ENCODE results near the gene KBTBD13.
A peak's percentile ranks its signal among the peaks of the same experiment; 100 is the strongest.

KBTBD13 gene

DNA sequence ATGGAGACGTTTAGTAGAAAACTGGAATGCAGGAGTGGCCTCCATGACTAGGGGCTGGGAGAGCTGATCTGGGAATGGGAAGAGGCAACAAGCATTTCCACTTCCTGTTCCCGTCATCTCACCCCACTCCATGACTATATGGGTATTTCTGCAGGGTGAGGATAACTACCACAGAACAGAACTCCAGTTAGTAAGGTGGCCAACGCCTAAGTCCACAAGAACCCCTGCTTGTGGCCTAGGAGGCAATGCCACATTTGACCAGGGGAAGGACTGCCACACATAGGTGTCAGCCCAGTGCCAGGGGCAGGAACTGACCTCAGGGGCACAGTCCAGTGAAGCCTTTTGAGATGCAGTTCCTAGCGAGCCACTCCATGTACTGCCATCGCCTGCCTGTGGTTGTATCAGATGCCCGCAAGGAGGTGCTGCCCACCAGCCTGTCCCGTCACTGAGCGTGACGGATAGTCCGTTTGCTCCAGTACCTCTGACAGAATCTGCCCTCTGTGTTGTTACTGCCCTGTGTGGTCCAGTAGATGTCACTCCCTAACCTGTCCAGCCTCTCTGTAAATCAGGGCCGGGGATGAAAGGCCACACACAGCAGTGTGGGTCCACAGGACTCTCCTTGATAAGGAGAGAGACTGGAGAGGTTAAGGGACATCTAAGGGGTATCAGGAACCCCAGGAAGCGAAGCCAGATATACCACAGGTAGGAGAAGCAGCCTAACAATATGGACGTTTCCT lies 43.6 kb upstream of the KBTBD13 start:
- H3K27ac ChIP-seq, result peak overlapping the region; percentile 24

DNA sequence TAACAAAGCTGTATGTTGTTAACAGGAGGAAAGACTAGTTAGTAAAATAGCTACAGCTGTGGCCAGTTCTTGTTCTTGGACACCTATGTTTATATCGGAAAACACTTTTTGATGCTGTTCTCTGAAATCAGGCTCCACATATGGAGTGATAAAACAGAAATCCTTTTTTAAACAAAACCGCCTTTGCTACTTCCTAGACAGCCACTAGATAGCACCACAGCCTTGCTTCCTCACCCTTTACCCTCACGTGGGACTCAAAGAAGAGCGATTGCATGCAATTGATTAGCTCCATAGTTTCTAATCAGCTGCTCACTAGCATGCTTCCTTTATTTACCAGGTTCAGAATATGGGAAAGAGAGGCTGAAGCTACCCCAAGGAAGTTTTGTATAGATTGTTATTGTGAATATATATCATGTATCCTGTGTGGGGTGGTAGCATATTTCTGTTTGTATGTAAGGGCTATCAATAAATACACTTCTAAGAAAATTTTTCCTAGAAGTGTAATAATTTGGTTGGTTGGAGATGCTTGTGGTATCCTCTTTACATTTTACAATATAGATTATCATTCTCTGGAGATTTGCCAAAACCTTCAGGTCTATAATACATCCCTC lies 42.8 kb upstream of the KBTBD13 start:
- TF ChIP-seq, protein P1, sequence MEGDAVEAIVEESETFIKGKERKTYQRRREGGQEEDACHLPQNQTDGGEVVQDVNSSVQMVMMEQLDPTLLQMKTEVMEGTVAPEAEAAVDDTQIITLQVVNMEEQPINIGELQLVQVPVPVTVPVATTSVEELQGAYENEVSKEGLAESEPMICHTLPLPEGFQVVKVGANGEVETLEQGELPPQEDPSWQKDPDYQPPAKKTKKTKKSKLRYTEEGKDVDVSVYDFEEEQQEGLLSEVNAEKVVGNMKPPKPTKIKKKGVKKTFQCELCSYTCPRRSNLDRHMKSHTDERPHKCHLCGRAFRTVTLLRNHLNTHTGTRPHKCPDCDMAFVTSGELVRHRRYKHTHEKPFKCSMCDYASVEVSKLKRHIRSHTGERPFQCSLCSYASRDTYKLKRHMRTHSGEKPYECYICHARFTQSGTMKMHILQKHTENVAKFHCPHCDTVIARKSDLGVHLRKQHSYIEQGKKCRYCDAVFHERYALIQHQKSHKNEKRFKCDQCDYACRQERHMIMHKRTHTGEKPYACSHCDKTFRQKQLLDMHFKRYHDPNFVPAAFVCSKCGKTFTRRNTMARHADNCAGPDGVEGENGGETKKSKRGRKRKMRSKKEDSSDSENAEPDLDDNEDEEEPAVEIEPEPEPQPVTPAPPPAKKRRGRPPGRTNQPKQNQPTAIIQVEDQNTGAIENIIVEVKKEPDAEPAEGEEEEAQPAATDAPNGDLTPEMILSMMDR (conservative IDR thresholded peaks at IDR 0.05), result peak; percentile 31
- peak overlapping the region; percentile 24 for H3K27ac ChIP-seq

More for the DNA sequence above, 43.6 kb upstream of the KBTBD13 start:
- TF ChIP-seq, protein P1 (conservative IDR thresholded peaks at IDR 0.05), result peak; percentile 84

DNA sequence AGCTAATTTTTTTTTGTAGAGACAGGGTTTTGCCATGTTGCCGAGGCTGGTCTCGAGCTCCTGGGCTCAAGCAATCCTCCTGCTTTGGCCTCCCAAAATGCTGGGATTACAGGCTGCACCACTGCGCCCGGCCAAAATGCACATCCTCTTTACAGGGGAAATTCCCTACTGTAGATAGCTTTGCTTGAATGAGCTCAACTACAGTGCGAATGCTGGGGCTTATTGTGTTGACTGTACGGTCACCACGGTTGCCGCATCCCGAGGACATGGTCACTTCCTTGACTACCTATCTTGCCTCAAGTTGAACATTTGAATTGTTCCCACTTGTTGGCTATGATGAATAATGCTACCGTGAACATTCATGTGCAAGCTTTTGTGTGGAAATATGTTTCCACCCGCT lies 41.8 kb upstream of the KBTBD13 start:
- H3K27ac ChIP-seq, result no peak overlapping the region
- TF ChIP-seq, protein P1 (conservative IDR thresholded peaks at IDR 0.05), result no peak

DNA sequence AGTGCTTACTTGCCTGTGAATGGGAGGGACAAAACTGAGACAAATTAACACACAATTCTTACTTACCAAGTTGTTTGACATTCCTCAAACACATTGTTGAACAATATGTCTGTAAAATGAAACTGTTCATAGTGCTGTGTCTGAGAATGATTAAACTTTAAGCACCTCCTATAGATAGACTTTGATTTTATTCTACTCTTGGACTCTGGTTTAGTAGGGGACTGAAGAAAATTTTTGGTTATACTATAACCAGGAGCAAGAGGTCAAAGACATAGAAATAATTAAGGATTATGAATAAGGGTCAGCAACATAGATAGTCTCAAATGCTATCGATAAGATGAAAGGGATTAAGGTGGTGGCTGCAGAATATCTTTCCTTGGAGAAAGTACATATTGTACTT lies 39.2 kb upstream of the KBTBD13 start:
- TF ChIP-seq, protein P1 (conservative IDR thresholded peaks at IDR 0.05), result no peak
- no peak overlapping the region for H3K27ac ChIP-seq

DNA sequence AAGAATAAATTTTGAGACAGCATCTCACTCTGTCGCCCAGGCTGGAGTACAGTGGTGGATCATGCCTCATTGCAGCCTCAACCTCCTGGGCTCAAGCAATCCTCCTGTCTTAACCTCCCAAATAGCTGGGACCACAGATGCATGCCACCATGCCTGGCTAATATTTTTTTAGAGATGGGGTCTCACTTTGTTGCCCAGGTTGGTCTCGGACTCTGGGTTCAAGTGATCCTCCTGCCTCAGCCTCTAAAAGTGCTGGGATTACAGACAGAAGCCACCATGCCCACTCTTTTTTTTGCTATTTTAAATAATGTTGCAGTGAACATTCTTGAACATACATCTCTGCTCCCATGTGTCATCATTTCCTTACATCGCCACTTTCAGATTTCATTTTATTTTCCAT lies 38.1 kb upstream of the KBTBD13 start:
- H3K27ac ChIP-seq, result no peak overlapping the region
- TF ChIP-seq, protein P1 (conservative IDR thresholded peaks at IDR 0.05), result no peak

DNA sequence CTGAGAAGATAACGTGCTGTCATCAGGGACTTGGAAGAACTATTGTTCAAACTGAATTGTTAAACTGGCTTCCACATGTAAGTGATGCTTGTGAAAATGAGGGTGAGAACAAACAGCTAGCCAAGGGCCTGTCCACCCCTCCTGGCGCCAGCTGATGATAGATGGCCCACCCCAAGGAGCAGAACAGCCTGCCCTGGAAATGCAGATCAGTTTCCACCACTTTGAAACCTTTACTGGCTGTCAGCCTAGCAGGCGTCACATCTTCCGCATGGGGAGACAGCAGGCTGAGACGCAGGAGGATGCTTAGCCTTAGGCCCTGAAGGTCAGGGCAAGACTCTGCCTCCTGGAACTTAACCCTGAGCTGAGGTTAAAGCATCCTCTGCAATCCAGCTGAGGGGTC lies 37.7 kb upstream of the KBTBD13 start:
- TF ChIP-seq, protein P1 (conservative IDR thresholded peaks at IDR 0.05), result no peak

DNA sequence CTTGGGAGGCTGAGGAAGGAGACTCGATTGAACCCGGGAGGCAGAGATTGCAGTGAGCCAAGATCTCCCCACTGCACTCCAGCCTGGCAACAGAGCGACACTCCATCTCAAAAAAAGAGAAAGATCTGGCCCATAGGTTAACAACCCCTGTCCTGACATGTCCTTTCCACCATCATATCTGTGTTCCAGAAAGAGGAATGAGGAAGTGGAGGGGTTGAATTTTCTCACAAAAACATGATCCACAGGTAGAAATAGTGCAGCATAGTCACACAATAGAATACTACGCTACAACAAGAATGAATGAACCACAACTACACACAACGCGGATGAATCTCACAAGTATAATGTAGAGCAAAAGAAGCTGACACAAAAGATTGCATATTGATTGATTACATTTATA lies 36.1 kb upstream of the KBTBD13 start:
- TF ChIP-seq, protein P1 (conservative IDR thresholded peaks at IDR 0.05), result no peak
- no peak overlapping the region for H3K27ac ChIP-seq

More for the DNA sequence above, 37.7 kb upstream of the KBTBD13 start:
- H3K27ac ChIP-seq, result no peak overlapping the region

All from VCaP (cell line).